ENCODE measurements around the gene ALCAM.
A peak's percentile ranks its signal among the peaks of the same experiment; 100 is the strongest.

Gene ALCAM

DNA sequence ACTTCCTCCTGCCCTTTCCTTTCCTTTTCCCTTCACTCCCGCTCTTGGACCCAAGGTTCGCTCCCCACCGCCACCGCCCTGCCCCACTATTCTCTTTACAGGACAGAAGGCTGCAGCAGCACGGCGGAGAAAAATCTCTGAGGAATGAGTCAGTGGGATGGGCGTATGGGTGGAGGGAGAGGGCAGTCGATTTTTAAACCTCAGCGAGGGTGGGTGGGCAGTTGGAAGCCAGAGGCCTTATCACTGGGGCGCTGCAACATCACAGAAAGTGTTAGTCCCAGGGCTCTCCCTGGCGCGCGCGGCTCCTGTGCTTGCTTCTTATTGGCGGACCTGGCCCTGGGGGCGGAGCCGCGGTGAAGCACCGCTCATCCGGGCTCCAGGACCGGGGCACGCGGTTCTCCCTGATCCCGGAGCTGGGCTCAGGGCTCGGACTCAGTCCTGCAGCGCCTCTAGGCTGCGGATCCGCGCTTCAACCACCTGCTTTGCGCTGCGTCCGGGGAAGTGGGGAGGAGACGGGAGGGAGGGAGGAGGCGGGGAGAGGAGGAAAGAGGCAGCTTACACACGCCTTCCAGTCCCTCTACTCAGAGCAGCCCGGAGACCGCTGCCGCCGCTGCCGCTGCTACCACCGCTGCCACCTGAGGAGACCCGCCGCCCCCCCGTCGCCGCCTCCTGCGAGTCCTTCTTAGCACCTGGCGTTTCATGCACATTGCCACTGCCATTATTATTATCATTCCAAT lies at the start of gene ALCAM:
TSS of gene ALCAM (plus strand) at position 584 of the 737 bp plus-strand sequence.
- DNase-seq (ENCODE audit: low spot score), result peak; percentile 87

DNA sequence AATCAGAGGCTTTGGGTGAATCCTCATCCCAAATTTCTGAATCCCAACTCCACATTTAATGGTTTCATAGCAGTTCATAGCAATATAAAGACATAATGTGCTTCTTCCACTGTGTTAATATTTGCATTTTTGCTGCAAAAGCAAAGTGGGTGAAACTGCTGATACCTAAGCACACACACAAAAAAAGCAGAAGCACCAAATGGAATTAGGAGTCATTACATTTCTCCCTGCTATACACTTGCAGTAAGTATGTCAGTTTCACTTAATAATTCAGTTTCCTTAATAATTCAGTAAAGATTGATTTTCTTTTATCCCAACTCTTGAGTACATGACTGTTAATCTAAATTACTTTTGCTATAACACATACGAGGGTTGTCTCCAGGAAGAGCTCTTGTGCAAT lies 48.9 kb upstream of the ALCAM start:
- no peak for DNase-seq (ENCODE audit: low spot score)

DNA sequence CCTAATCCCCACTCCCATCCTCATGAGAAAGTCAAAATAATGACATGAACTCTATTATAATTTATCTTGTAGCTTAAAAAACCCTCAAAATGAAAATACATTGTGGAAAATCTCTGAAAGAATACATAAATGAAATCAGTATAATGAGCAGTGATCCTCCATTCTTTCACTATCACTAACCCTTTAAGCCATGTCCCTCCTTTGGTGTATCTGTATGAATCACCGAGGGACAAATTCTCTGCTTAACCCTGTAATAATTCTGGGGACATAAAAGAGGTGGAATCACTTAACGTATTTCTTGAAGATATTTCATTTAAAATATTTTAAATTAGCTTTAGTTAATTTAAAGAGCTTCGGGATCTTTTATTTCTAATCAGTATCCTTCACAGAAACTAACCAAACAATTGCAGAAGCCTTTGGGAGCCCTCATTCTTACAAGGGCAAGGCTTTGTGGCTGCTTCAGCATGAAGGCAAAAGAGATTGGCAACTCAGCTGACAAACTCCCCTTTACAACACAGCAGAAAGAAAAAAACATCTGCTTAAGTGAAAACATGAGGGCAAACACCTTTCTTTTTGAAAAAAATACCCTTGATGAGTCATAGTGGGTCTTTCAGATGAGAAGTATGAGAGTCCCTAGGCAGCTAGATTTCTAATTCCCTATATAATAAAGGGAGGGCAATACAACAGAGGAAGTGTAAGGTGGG lies 44.0 kb upstream of the ALCAM start:
- no peak for DNase-seq (ENCODE audit: low spot score)

DNA sequence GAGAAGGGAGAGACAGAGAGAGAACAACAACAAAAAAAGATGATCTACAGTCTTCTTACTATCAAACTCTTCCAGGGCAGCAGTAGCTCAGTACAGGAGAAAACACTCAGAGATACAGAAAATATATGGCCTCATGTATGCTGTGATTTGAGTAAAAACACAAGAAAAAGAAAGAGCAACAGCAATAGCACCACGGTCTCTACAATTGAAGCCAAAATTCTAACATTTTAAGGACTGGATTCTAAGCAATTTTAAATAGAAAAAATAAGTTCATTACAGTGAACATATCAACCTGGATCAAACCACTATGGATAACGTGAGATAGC lies 43.5 kb upstream of the ALCAM start:
- no peak for DNase-seq (ENCODE audit: low spot score)

DNA sequence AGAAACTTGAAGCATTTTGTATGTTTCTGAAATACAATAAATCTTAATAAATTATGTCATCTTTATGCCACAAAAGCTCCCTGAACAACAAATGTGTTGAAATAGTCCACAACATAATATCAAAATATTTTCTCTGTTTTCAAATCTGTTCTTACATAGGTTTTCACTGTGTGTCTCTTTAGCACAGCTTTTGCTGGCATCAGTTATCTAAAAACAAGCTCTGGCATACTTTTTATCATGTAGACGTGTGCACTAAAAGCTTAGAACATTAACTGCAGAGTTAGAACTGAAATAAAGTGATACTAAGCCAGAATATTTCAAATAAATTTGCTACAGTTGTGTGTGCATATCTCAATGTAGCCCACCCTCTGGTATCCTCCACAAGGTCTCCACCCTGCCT lies 41.8 kb upstream of the ALCAM start:
- DNase-seq (ENCODE audit: low spot score), result no peak

DNA sequence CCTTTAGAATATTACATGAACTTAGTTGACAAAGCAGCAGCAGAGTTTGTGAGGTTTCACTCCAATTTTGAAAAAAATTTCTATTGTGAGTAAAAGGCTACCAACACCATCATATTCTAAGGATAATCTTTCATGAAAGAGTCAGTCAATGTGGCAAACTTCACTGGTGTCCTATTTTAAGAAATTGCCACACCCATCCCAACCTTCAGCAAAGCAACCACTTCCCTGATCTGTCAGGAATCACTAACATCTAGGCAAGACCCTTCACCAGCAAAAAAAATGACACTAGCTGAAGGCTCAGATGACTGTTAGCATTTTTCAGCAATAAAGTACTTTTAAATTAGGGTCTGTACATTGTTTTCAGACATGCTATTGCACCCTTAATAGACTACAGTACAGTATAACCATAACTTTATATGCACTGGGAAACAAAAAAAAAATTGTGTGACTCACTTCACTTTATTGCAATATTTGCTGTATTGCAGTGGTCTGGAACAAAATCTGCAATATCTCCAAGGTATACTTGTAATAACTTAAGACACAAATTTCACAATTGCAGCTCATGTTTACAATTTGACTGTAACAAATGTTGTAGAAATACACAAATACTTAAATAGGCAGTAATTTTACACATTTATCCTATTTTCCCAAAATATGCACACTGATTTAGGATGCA lies 38.9 kb upstream of the ALCAM start:
- DNase-seq (ENCODE audit: low spot score), result no peak

DNA sequence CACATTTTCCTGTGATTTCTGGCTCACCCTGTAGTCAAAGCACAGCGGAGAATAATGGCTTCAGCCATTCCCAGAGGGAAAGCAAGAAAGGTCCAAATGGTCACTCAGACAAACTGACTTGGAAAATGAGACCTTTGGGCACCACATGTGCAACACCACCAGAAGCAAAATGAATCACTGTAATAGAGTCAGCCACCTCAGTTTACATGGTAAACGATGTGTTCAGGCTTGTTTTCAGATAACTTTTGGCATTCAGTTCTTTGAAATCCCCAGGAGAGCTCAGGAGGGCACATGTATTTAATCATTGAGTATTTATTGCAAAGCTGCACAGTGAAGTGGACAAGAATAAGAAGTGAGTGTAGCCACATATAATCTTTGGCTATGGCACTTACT lies 38.4 kb upstream of the ALCAM start:
- DNase-seq (ENCODE audit: low spot score), result no peak

DNA sequence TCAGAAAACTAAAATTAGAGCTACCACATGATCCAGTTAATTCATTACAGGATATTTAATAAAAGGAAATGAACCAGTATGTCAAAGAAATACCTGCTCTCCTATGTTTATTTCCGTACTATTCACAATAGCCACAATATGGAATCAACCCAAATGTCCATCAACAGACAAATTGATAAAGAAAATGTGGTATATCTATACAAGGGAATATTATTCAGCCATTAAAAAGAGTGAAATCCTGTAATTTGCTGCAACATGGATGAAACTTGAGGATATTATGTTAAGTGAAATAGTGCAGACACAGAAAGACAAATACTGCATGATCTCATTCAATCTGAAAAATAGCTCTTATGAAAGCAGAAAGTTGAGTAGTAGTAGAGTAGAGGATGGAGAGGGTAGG lies 33.7 kb upstream of the ALCAM start:
- DNase-seq (ENCODE audit: low spot score), result no peak

DNA sequence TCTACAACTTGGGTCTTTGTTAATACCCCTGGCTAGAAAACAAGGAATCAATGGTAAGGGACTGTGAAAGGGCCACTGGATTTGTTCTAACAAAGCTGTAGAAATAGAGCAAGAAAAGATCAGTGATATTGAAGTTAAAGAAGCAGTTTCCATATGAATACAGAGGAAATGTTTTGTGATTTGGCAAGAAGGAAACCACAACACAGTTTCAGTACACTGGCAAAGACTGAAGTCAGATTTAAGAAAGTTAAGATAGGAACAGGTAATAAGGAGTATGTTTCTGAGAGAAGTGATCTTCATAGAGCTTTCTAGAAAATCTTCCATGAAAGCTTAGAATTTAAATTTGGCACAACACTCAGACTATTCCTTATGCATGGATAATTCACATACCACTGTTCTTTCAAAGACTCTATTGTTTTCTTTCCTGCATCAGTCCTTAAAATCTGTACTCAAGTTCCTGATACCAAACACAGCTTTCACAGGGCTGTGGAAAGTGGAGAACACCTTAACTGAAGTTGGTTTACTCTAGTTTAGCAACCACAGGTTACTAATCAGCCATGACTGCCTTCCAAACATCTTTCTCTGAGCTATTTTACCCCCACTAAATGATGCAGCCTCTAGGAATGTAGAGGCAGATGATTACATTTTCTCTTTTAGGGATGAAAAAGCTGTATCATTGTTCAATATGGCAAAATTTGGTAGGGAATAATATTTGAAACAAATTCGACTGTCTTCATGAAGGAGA lies 32.4 kb upstream of the ALCAM start:
- no peak for DNase-seq (ENCODE audit: low spot score)

DNA sequence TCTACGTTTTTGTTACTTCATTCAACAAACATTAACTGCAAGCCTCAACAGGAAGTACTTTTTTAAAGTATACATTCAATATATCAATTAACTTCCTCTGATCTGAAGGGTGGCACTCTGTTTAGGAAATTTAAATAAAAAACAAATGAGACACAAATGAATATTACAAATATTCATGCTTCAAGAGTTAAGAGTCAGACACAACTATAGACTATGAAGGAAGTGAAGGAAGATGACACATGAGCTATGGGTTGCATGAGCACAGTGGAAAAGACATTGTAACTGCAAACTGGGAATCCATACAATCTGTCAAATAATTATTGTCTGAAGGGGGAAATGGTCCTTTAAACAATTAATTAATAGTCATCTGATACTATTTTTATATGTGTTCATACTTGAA lies 26.8 kb upstream of the ALCAM start:
- DNase-seq (ENCODE audit: low spot score), result no peak

DNA sequence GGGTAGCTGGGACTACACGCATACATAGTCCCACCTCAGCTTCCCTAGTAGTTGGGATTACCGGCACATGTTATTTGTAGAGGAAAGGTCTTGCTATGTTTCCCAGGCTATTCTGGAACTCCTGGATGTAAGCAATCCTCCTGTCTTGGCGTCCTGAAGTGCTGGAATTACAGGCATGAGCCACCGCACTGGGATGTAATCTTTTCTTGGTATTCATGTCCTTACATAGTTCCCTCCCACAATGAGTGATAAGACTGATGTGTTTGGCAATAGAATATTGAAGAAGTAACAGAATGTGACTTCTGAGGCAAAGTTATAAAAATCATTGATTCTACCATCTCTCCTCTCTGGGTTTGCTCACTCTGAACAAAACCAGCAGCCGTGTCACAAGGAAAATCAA lies 22.7 kb upstream of the ALCAM start:
- no peak for DNase-seq (ENCODE audit: low spot score)

DNA sequence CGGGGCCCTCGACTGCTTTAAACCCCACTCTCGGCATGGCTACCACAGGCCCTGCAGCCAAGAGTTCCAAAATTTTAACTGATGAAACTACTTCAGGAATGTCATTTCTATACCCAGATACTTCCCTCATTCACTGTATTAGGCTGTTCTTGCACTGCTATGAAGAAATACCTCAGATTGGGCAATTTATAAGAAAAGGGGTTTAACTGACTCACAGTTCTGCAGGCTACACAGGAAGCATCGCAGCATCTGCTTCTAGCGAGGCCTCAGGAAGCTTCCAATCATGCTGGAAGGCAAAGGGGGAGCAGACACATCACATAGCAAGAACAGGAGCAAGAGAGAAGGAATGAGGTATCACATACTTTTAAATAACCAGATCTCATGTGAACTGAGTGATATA lies 21.6 kb upstream of the ALCAM start:
- no peak for DNase-seq (ENCODE audit: low spot score)

DNA sequence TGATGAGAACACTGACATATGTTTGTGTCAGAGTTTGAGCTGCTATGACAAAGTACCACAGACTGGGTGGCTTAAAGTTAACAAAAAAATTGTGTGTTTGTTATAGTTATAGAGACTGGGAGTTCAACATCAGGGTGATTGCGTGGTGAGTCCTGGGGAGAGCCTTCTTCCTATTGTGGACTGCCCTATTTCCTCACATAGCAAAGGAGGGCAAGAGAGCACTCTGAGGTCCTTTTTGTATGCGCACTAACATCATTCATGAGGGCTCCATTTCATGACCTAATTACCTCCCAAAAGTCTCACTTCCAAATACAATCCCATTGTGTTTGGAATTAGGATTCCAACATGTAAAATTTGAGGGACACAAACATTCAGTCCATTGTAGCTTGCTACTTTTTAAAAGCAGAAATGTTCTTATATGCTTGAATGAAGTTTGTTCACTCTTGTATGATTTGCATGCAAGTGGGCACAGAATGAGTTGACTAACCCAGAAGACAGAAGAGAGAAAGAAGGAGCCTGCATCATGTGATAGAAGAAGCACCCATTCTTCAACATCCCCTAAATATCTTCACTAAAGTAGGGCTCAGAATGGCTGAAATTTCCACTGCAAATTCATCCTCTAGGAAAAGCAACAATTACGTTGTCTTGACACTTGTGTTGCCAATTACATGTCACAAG lies 18.9 kb upstream of the ALCAM start:
- no peak for DNase-seq (ENCODE audit: low spot score)

DNA sequence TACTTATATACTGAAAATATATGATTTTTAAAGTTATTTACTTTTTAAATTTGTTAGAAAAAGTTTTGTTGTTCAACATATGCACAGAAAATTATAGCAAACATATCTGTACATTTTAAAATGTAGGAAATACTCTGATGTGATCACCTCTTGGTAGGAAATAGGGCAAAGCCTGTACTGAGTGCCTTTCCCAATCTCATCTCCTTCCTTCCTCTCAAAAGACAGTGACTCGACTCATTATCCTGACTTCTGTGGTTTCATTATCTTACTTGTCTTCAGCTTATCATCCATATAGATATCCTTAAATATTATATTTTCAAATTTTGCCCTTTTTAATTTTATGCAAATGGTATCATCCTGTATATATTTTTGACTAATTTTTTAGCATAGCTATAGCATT lies 18.4 kb upstream of the ALCAM start:
- DNase-seq (ENCODE audit: low spot score), result no peak

DNA sequence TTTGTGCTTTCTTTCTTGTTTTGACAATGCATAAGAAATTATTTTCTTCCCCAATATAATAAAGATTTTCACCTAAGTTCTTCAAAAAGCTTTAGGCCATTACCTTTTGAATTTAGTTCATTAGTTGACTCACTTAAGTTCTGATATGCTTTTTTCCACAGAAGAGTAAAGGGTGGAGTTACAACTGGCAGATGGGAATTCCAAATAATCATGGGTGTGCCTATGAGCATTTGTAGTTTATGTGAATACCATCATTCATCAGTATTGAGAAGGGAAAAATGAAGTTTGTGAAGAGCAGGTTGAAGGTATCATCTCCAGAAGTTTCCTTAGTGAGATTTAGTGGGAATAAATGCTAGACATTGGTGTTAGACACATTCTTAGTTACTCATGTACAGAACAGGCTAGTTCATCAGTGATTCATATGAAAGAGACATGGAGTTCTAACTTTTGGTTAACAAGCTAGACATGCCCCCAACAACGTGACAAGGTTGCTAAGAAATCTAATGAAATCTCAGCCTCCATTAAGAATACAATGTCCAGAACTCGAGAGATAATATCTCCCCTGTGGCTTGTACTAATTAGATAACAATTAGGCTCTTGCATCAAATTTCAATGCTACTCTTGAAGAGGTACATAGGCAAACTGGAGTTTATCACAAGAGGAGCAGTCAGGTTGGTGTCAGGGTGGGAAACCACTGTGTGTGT lies 16.9 kb upstream of the ALCAM start:
- no peak for DNase-seq (ENCODE audit: low spot score)

DNA sequence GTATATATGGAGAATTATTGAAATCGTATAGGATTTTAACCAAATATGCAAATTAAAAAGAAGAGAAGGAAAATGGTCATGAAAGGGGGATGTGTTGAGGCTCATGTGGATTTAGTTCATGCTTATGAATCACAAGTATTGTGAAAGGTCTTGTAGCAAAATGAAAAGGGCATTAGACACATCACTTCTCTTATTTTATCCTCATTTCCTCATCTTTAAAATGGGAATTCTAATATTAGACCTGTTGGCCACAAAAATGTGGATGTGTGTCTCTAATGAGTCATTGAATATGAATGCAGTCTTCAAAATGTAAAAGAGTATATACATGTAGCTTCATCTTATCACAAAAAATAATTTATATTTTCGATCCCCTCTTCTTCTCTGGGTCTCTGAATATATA lies 14.9 kb upstream of the ALCAM start:
- no peak for DNase-seq (ENCODE audit: low spot score)

DNA sequence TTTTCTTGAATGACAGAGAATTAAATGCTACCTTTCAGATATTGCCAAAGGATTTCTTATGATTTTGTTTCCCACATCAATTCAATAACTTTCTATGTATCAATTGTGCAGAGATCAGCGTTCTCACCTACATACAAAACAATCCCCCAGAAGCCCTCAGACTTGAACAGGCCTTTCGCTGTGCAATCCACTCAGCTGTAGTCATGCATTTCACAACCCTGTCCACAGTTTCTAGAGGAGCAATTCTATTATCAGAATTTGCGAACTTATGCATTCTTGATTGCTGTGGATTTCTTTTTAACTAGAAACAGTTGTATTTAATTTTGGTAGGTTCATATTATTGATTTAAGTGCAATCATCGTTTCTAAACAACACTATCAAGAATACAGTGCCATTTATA lies 13.7 kb upstream of the ALCAM start:
- no peak for DNase-seq (ENCODE audit: low spot score)

DNA sequence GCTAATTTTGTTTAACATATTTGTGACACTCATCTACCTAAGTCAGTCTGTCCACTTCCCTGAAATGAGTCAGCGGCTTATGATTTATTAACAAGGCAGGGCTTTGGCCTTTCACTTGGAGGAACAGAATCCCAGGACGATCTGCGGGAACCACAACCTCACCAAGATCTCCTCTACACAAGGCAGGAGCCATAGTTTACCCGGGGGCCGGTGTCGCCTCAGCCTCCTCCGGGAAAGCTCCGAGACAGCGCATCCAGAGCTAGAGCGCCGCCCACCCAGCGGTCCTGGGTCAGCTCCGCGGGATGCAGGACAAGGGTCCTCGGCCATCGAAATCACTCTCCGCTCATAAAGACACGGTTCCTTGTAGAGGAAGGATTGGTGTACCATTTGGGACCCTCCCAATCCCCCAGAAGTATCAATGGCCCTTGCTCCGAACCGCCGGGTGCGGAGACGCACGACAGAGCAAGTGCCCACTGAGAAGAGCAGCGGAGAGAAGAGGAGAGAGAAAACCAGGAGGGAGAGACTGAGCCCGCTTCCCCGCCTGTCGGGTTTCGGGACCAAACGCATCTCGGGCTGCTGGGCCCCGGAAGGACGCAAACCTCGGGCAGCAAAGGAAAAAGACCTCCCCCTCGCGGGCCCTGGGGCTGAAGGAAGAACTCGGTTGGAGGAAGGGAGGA lies 13.1 kb upstream of the ALCAM start:
- DNase-seq (ENCODE audit: low spot score), result peak; percentile 54

DNA sequence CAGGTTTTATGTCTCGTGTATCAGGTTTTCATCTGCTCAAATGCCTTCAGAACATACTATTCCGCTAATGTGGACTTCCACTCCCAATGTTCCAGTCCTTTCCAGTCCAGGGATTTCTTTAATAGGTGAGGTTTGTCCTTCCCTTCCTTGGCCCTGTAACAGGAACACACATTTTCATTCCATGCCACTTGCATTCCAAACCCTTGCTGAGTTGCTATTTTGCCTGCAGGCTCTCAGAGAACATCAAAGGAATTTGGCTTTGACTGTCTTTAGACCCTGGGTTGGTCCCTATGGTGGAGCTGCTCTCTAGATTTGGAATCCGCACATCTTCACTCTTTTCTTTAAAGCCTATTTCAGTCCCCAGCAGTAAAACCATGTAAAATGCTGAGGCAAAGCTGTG lies 12.3 kb upstream of the ALCAM start:
- peak; percentile 39 for DNase-seq (ENCODE audit: low spot score)

DNA sequence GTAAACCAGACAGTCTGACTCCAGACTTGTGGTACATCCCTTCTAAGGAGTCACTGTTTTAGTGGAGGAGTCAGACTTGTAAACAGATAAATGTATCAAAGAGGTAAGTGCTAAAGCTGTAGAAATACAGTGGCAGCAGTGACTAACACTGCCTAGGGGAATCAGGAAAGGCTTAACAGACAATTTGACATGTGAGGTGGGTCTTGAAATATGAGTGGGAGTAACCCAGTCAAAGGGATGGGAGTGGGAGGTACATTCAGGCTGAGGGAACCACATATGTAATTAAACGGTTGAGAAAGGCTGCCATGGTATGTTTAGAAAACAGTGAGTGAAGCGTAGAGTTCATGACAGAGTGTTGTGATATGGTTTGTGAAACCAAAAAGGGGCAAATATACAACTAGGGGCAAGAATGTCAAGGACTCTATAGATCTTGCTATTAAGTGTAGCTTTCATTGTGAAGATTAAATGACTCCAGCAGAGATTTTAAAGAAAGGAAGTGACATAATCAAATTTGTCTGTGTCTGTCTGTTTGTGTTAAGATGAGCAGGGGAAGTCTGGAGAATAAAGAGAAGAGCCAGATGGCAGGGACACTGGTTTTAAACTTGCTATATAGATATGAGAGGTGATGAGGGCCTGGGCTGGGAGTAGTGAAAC lies 11.2 kb upstream of the ALCAM start:
- no peak for DNase-seq (ENCODE audit: low spot score)
